GM08714 (cell line): ENCODE measurements around the gene NIPBL.

Experiments used
- H3K4me3 ChIP-seq: fragments of 200-500 bp; sonication (Bioruptor generic); 2 replicates; pipeline ENCODE4 v1.5.1; 2014; ENCODE audit warnings: mild to moderate bottlenecking, low read length, inconsistent platforms
- ZNF274 ChIP-seq: IDR thresholded peaks from 2 replicates; pipeline ENCODE4 v1.6.1; 2012; ENCODE audit warnings: mild to moderate bottlenecking, low read depth, low read length

Gene NIPBL

GRCh38 chr5:36943584-36943983, 67.0 kb downstream of the NIPBL start:
- no peak overlapping the region for H3K4me3 ChIP-seq
- no peak for TF ChIP-seq ZNF274

DNA sequence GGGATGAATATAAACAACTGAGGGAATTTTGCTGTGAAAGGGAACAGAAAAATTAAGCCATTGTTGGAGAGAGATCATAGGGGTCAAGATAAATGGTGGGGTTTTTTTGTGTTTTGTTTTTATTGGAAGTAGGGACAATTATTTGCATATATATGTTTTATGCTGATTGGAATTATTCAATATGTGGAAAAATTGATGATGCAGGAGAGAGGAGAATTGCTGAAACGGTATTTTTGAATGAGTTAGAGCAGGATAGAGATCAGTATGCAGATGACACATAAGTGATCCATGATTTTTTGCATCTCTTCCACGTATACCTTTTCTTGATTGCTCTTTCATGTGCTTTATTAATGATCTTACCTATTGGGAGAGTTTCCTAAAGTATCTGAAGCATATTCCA, 67.5 kb downstream of the NIPBL start:
- no peak overlapping the region for H3K4me3 ChIP-seq
- TF ChIP-seq ZNF274, result no peak

DNA sequence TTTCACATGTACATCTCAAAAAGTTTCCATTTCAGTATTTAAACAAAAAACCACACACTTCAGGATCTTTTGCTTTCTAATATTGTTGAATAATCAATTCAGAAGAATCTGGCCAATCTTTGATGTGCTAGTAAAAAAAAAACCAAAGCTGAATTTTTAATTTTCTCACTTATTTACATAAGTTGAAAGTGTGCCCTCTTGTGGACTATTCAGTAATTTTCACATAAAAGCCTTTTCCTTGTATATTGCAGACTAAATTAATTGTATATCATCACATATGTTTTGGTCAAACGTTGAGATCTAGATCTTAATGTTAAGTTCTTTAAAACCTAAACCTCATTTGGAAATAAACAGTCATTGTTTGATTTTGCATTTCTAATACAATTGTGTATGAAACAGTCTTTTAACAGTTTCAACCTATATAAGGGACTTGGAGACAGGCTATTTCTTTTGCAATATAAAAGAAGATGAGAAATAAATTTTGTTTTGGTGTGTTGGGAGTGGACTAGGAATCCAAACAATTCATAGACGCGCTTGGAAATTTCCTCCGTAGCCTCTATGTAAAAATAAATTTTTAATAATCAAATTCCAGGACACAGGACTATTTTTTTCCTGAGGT, 68.1 kb downstream of the NIPBL start:
- H3K4me3 ChIP-seq, result no peak overlapping the region
- TF ChIP-seq ZNF274, result no peak

DNA sequence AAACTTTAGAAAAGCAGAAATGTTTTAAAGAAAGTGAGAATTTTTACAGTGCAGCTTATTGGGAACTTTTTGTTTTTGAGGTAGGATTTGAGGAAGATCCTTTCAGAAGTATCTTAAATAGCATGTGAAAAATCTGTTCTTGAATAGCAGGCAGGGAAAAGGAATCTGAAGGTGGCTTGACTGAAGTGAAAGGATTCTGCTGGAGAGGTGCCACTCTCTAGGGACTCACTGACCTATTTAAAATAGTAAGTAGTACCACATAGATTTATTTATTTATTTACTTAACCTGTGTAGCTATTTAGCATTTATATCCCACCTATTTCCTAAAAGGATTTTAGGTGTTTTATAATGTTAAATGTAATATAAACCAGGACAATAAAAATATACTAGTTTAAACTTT, 69.1 kb downstream of the NIPBL start:
- TF ChIP-seq ZNF274, result no peak
- H3K4me3 ChIP-seq, result no peak overlapping the region

DNA sequence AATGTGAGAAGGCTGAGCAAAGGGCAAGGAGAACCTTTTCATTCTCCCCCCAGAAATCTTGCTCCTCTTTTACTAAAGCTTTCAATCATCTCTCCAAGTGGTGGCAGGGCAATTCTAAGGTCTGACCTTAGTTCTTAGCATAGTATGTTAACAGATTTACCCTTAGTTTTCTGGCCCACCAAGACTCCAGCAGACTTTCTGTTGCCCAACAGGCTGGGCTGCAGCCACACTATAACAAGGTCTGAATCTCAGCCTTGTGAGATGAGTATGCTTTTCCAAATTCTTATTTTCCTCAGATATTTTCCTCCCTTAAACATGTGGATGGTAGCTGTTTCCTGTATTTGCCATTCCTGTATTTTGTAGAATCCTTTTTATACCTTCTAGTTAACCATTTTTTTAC, 69.5 kb downstream of the NIPBL start:
- H3K4me3 ChIP-seq, result no peak overlapping the region
- no peak for TF ChIP-seq ZNF274

GRCh38 chr5:36948041-36948440, 71.5 kb downstream of the NIPBL start:
- no peak for TF ChIP-seq ZNF274
- H3K4me3 ChIP-seq, result no peak overlapping the region

DNA sequence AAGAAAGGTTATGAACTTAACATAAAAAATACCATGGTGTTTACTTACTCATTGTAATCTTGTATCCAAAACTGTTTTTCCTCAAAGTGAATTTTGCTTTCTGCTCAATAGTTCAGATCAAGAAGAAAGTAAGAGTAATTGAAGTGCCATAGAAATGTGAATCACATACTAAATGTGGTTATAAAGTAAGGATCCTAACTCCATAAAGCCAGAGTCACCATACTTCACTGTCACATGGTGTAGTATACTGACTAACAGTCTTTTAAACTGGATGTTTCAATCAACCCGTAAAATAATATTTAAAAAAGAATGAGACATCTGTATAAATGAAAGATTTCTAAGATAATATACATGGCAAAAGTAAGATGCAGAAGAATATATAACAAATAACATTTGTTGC, 72.1 kb downstream of the NIPBL start:
- no peak for TF ChIP-seq ZNF274
- H3K4me3 ChIP-seq, result no peak overlapping the region

DNA sequence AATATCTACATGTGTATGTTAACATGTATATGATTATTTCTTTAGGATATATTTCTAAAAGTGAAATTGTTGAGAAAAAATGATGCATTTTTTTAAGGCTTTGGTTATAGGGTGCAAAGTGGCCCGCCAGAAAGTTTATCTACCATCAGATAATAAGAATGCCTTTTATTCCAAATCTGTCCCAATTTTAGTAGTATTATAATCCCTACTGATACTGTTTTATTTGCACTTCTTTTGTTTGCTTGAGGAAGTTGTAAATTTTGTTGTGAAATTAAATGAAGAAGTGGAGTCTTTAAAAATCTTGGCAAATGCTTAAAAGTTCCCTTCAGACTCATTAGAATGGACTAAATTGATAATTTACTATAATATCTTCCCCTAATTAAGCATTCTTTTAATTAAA, 73.0 kb downstream of the NIPBL start:
- no peak overlapping the region for H3K4me3 ChIP-seq
- no peak for TF ChIP-seq ZNF274

DNA sequence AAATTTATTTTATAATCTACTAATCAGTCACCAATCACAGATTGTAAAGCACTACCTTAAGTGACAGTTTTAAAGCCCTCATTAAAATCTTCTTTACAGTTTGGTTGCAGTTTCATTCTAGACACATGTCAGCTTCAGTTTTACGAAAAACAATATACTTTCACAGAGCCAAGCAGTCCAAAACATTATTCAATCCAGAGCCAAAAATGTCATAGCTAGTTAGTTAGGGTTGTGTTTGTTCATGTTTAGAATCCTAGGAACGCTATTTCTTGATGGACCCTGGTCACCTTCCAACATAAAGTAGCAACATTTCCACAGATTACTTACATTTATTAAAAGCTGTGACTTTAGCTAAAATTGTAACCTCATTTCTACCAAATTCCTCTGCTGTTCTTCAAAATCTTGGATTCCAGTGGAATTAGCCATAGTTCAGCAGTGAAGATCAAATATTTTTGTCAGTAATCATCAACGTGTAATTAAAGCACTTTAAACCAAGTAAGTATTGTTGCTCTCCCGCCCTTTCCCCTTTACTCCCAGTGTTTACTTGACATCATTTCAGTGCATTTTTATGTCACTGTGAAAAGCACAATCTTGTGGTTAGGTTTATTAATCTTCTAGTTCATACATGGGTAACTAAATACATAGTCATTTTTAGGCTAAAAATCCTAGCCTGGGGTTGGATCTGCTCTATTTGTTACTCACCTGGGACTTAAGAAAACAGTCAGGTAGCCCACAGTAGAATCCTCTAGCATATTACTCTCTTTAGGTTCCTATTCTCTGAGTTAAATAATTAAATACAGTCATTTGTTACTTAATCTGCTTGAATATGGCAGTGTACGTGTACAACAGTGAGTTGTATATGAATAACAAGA, 74.3 kb downstream of the NIPBL start:
- no peak for TF ChIP-seq ZNF274
- no peak overlapping the region for H3K4me3 ChIP-seq

DNA sequence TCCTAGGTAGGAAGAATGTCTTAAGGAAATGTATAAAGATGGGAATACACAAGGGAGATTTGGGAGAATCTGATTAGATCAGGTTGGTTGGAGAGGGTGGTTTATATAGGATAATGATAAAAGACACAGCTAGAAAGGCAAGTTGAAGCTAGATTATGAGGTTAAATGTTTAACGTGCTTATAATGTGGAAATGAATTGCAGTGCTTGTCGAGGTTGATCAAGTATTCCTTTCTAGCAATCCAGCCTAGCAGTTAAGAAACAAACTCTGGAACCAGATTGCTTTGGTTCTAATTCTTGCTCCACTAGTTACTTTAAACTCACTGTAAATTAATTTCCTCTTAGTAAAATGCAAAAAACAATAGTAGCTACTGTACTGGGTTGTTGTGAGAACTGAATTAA, 76.5 kb downstream of the NIPBL start:
- H3K4me3 ChIP-seq, result no peak overlapping the region
- TF ChIP-seq ZNF274, result no peak

DNA sequence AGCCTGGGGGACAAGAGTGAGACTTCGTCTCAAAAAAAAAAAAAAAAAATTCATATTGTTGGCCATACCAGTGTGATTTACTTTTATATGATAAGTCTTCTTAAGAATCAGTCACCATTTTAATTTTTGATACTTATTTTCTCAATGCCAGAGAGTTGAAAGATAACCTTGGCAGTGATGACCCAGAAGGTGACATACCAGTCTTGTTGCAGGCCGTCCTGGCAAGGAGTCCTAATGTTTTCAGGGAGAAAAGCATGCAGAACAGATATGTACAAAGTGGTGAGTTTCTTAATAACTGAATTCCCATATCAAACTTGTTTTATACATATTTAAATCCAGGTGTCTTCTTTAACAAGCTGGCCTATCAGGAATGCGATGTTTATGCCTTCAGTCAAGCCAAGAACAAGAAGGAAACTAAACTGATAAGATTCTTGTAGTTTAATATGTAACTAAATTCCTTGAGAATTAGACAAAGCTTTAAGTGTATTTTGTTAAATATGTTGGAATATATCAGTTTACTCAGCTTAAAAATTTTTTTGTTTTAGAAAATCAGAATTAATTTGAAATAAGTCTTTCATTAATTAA, 81.5 kb downstream of the NIPBL start:
- no peak overlapping the region for H3K4me3 ChIP-seq
- TF ChIP-seq ZNF274, result no peak

GRCh38 chr5:36958612-36959011, 82.0 kb downstream of the NIPBL start:
- no peak overlapping the region for H3K4me3 ChIP-seq
- no peak for TF ChIP-seq ZNF274

GRCh38 chr5:36965179-36965578, 88.6 kb downstream of the NIPBL start:
- no peak for TF ChIP-seq ZNF274
- no peak overlapping the region for H3K4me3 ChIP-seq

- no peak for TF ChIP-seq ZNF274
- H3K4me3 ChIP-seq, result no peak overlapping the region
These were observed 93.3 kb downstream of the NIPBL start for GRCh38 chr5:36969700-36970395.
